ENCODE measurements around the gene PBXIP1. TPM values are rescaled to one million over a fixed set of nuclear protein-coding genes. Genes with fewer than 3 reads are reported as not detected.

Gene PBXIP1
- total and polyA plus RNA-seq, 11 donors, result 36.9 to 70.4 (median 51.5) TPM

GRCh38 chr1:154902938-154903566, 52.8 kb downstream of the PBXIP1 start:
- intact Hi-C loops (cut with DNase I), result no loop called here
- WGBS, 4 donors, result 41 to 67% (median 50%) methylated on average over 3 of the region's 3 CpGs
- ATAC-seq, result no peak
- Histone ChIP-seq H3K4me1 (no peaks in the 10 kb centered on the region), H3K27ac (no peak overlapping the region), H3K36me3 (no peaks in the 10 kb centered on the region), H3K4me3 (no peak overlapping the region), H3K9me3 (no peaks in the 10 kb centered on the region), H3K27me3 (no peaks in the 10 kb centered on the region)
- DNase-seq, result no peak
- TF ChIP-seq, protein P1, sequence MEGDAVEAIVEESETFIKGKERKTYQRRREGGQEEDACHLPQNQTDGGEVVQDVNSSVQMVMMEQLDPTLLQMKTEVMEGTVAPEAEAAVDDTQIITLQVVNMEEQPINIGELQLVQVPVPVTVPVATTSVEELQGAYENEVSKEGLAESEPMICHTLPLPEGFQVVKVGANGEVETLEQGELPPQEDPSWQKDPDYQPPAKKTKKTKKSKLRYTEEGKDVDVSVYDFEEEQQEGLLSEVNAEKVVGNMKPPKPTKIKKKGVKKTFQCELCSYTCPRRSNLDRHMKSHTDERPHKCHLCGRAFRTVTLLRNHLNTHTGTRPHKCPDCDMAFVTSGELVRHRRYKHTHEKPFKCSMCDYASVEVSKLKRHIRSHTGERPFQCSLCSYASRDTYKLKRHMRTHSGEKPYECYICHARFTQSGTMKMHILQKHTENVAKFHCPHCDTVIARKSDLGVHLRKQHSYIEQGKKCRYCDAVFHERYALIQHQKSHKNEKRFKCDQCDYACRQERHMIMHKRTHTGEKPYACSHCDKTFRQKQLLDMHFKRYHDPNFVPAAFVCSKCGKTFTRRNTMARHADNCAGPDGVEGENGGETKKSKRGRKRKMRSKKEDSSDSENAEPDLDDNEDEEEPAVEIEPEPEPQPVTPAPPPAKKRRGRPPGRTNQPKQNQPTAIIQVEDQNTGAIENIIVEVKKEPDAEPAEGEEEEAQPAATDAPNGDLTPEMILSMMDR (IDR thresholded peaks at IDR 0.05), result no peak
- no peak for TF ChIP-seq POLR2A (IDR thresholded peaks at IDR 0.05)

DNA sequence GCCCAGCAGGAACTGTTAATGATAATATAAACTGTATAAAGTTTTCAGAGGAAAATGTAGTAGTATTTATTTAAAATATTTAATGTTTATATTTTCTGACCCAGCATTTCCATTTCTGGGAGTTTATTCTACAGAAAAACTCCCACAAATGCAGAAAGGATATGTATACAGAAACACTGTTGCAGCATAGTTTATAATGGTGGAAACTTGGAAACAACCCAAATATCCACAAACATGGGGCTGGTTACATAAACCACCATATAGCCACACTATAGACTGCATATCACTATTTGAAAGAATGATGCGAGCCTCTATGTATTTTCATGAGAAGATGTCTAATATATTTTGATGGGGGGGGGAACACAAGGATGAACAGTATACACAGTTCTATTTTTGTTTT, 54.3 kb downstream of the PBXIP1 start:
- DNase-seq (no peak), ATAC-seq (no peak)
- TF ChIP-seq POLR2A (IDR thresholded peaks at IDR 0.05), result no peak
- TF ChIP-seq, protein P1 (IDR thresholded peaks at IDR 0.05), result no peak
- H3K4me1 ChIP-seq, result peaks cover 0 to 3% (median 0%) of the 10 kb centered on the region in 12 donors
- H3K36me3 ChIP-seq, result no peaks in the 10 kb centered on the region
- no peak overlapping the region for H3K4me3 ChIP-seq
- 52 to 95% (median 92%) methylated on average over 1 of the region's 1 CpG for whole genome bisulfite sequencing, 4 donors
- no peaks in the 10 kb centered on the region for H3K27me3 ChIP-seq
- no peaks in the 10 kb centered on the region for H3K9me3 ChIP-seq
- intact Hi-C loops (cut with DNase I), result no loop called here
- no peak overlapping the region for H3K27ac ChIP-seq

GRCh38 chr1:154899041-154899440, 56.9 kb downstream of the PBXIP1 start:
- no peak for DNase-seq
- Histone ChIP-seq H3K4me1 (peaks cover 0 to 9% (median 0%) of the 10 kb centered on the region in 12 donors), H3K36me3 (no peaks in the 10 kb centered on the region), H3K27me3 (no peaks in the 10 kb centered on the region), H3K9me3 (no peaks in the 10 kb centered on the region), H3K4me3 (no peak overlapping the region), H3K27ac (no peak overlapping the region)
- no peak for ATAC-seq
- 93 to 97% (median 95%) methylated on average over 6 of the region's 6 CpGs for WGBS, 4 donors
- intact Hi-C loops (cut with DNase I), result no loop called here
- no peak for TF ChIP-seq POLR2A (IDR thresholded peaks at IDR 0.05)
- TF ChIP-seq, protein P1 (IDR thresholded peaks at IDR 0.05), result no peak

GRCh38 chr1:154896771-154897286, 59.1 kb downstream of the PBXIP1 start:
- TF ChIP-seq, protein P1 (IDR thresholded peaks at IDR 0.05), result no peak
- no peak for TF ChIP-seq POLR2A (IDR thresholded peaks at IDR 0.05)
- H3K4me1 ChIP-seq, result peaks cover 0 to 9% (median 0%) of the 10 kb centered on the region in 12 donors
- peak overlapping the region in 2 of 12 donors; percentile 38 to 58 for H3K27ac ChIP-seq
- 69 to 83% (median 79%) methylated on average over 10 of the region's 10 CpGs for WGBS, 4 donors
- DNase-seq, result peak in 1 of 5 donors; percentile 32
- H3K27me3 ChIP-seq, result no peaks in the 10 kb centered on the region
- ATAC-seq, result peak in 3 of 4 donors; percentile 16 to 61 (median 58)
- H3K4me3 ChIP-seq, result no peak overlapping the region
- H3K36me3 ChIP-seq, result no peaks in the 10 kb centered on the region
- intact Hi-C loops (cut with DNase I), result no loop called here
- no peaks in the 10 kb centered on the region for H3K9me3 ChIP-seq

All from heart left ventricle (tissue), 16 donors.